Left ventricle myocardium superior (tissue), 1 donor: Measurements from ENCODE around the gene GLRX2. TPM values are rescaled to one million over a fixed set of nuclear protein-coding genes. Genes with fewer than 3 reads are reported as not detected.
"Not testable (repeated sequence)": the region's sequence is repeated elsewhere in the genome, so short reads cannot be mapped to it uniquely, and the experiment has no call there.

Experiments used
- ATAC-seq: fragments of 200-7000 bp; cut with Tn5 transposase; one replicate; pipeline ENCODE4 v1.9.1; 2020; ENCODE audit warnings: mild to moderate bottlenecking, moderate library complexity
- DNase-seq: peaks from one replicate; pipeline ENCODE4 v3.0.0-alpha.2; 2020
- intact Hi-C: fragments of 100-400 bp; cut with micrococcal nuclease; formaldehyde crosslinking; loops from one replicate; pipeline ENCODE4 v1.11.0; 2022
- microRNA-seq: library from miRNA; unstranded; fragments of <30 nt; microRNA quantifications from one replicate; pipeline ENCODE4 v1.2.0, GENCODE V29; 2020; ENCODE audit warnings: borderline number of aligned reads
- total RNA-seq: library from RNA; stranded (reverse); fragmentation: NEBNext Ultra II Directional; extraction: Animal tissue kit (Norgen Biotek cat#: 25700); gene quantifications from one replicate; pipeline ENCODE4 v1.2.1, GENCODE V29; 2021
- donor health status: DM: no; HTN: yes; CAD: no; lungs with severe emphysema.

The GLRX2 gene
- total RNA-seq, 1 donor from 2014 or later, result 37.0 TPM

GRCh38 chr1:193070942-193071341 is 34.3 kb downstream of the GLRX2 start:
- DNase-seq (no peak), ATAC-seq (peak; percentile 45)
- intact Hi-C loops, result no loop called here

GRCh38 chr1:193070386-193070753 is 34.8 kb downstream of the GLRX2 start:
- intact Hi-C loops, result no loop called here
- ATAC-seq (peak; percentile 45), DNase-seq (no peak)

- DNase-seq (no peak), ATAC-seq (no peak)
- intact Hi-C loops, result no loop called here
Observed at GRCh38 chr1:193069748-193070385, 35.3 kb downstream of the GLRX2 start.

GRCh38 chr1:193068013-193068412 is 37.2 kb downstream of the GLRX2 start:
- ATAC-seq, result no peak
- intact Hi-C loops, result no loop called here
- no peak for DNase-seq

- DNase-seq, result no peak
- intact Hi-C loops, result no loop called here
- no peak for ATAC-seq
Observed at GRCh38 chr1:193066606-193067005, 38.6 kb downstream of the GLRX2 start.

- ATAC-seq (no peak), DNase-seq (no peak)
- intact Hi-C loops, result no loop called here
Observed at GRCh38 chr1:193065954-193066353, 39.3 kb downstream of the GLRX2 start.

GRCh38 chr1:193062698-193063463 is 42.3 kb downstream of the GLRX2 start:
- no peak for ATAC-seq
- intact Hi-C loops, result no loop called here
- DNase-seq, result no peak

- intact Hi-C loops, result no loop called here
- no peak for DNase-seq
- no peak for ATAC-seq
Observed at GRCh38 chr1:193060938-193061337, 44.3 kb downstream of the GLRX2 start.

- intact Hi-C loops, result no loop called here
- DNase-seq, result no peak
- ATAC-seq, result no peak
Observed at GRCh38 chr1:193060406-193060805, 44.8 kb downstream of the GLRX2 start.

GRCh38 chr1:193060115-193060403 is 45.2 kb downstream of the GLRX2 start:
- intact Hi-C loops, result no loop called here
- no peak for ATAC-seq
- no peak for DNase-seq

GRCh38 chr1:193059282-193060114 is 45.7 kb downstream of the GLRX2 start, which contains the start of the genes RO60 and UCHL5:
TSS of gene RO60 (plus strand) at chr1:193059612. CDS start at chr1:193069055, 9,443 bp downstream.
TSS of gene UCHL5 (minus strand) at chr1:193059360. CDS start at chr1:193059260, 100 bp downstream.
- DNase-seq (peak; percentile 96), ATAC-seq (peak; percentile 98)
- intact Hi-C loops, result no loop called here

GRCh38 chr1:193058529-193059281 is 46.5 kb downstream of the GLRX2 start:
- intact Hi-C loops, result no loop called here
- ATAC-seq (peak; percentile 12), DNase-seq (peak; percentile 31)

GRCh38 chr1:193054169-193054675 is 51.0 kb downstream of the GLRX2 start:
- no peak for ATAC-seq
- no peak for DNase-seq
- intact Hi-C loops, result no loop called here

GRCh38 chr1:193048913-193049312 is 56.3 kb downstream of the GLRX2 start:
- DNase-seq, intact Hi-C loops, ATAC-seq: not testable (repeated sequence)

Small RNA genes lying within 50 kb of the gene (microRNA-seq; reads per million reads assigned to microRNA genes)
- gene MIR1278, result not detected

Other genes starting within 250 kb of the GLRX2 start
- gene UCHL5, start 46.1 kb downstream of the GLRX2 start, total RNA-seq, result 45.3 TPM
- gene RO60, start 45.8 kb downstream of the GLRX2 start, total RNA-seq, result 51.6 TPM
- 59.5 TPM for gene CDC73, start 16.6 kb upstream of the GLRX2 start, total RNA-seq
- gene B3GALT2, start 81.2 kb upstream of the GLRX2 start, total RNA-seq, result 83.4 TPM